T-helper 2 cell treated with Interferon-gamma antibody and Interleukin-4, amounts not matched to agents 100 ng/mL and 5 ng/mL, for 36 hours (primary cell): ENCODE data around the gene MEA1. TPM values are rescaled to one million over a fixed set of nuclear protein-coding genes. Genes with fewer than 3 reads are reported as not detected.

Experiments used
- intact Hi-C: fragments of 100-400 bp; cut with micrococcal nuclease; formaldehyde crosslinking; loops from one replicate; pipeline ENCODE4 v1.15.1; 2023
- total RNA-seq: library from RNA; stranded (reverse); gene quantifications from 2 replicates; pipeline ENCODE4 v1.2.3, GENCODE V29; 2022

MEA1 gene
- total RNA-seq, 1 donor from 2014 or later, result 65.6 TPM

DNA sequence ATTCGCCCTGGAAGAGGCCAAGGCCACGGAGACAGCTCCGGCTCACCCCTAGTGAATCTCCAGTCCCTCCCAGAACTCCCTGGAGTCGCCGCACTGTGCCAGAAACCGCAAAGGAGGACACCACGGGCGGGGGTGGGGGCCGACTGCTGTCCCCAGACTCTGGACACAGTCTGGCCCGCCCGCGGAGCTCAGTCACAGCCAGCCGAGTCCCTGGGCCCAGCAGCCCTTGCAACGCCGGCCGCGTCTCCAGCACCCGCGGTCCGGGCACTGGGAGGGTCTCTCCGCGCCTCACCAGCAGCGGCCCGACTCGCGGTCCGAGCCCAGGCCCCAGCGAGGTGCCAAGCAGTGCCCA, 35.3 kb downstream of the MEA1 start:
- intact Hi-C loops, result no loop called here

DNA sequence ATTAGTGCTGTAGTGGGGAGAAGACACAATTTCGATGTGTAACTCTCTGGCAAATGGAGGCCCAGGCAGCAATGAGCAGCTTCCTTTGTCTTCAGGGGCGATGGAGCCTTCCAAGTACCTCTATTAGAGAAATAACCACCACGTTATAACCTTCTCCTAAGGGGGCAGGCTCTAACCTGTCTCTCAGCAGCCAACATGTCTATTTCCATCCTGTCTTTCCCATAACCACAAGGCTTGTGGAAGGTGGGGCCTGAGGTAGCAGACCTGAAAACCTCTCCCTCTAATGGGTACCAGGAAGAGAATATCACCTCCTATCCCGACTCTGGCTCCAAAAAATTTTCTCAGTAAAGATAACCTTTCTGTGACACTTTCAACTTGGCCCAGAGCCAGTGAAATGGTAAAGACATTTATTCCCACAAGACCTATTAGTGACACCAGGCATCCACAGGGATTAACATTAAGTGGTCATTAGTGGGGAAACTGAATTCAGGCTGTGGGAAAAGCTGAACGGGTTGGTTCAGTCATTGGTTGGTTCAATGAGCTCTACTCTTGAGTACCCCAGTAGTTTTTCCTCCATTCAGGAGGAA, 38.7 kb downstream of the MEA1 start:
- intact Hi-C loops, result no loop called here

DNA sequence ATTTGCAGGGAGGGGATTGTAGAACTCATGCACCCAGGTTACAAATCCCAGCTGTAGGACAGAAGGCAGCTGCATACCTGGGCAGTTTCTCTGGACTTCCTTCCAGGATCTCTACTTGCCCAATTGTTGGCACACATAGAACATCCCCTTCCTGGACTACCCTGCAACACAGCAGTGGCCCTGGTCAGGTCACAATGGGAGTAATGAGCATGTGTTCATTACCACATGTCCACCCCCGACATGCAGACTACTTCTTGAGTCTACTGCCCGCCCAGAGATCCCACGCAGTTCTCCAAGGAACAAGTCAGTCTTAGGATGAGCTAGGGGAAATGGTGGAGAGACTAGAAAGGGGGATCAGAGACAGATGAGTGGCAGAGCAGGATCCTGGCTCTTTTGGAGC, 39.8 kb downstream of the MEA1 start:
- intact Hi-C loops, result no loop called here

DNA sequence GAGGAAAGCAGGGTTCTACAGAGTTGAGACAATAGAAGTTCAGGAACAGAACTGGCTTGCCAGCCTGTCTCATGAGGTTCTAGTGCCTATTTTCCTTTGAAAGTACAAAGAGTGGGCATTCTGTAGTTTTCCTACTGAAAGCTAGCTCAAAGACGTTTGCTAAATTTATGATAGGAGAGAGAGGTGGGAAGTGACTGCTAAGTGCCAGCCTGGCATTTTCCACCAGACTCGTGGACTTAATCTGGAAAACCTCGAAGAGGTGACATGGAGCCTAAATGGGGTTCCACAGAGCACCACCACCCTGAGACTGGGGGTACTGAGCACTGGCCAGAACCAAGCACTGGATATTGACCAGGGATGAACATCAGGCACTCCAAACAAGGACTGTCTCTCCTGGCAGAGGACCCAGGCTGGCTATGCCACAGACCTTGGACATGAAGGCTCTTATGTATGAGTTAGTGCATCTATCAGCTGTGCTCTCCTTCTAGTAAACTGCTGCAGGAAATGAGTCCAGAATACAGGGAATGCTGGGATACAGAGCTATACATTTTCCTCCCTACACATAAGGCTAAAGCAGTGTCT, 41.9 kb downstream of the MEA1 start:
- intact Hi-C loops, result no loop called here

DNA sequence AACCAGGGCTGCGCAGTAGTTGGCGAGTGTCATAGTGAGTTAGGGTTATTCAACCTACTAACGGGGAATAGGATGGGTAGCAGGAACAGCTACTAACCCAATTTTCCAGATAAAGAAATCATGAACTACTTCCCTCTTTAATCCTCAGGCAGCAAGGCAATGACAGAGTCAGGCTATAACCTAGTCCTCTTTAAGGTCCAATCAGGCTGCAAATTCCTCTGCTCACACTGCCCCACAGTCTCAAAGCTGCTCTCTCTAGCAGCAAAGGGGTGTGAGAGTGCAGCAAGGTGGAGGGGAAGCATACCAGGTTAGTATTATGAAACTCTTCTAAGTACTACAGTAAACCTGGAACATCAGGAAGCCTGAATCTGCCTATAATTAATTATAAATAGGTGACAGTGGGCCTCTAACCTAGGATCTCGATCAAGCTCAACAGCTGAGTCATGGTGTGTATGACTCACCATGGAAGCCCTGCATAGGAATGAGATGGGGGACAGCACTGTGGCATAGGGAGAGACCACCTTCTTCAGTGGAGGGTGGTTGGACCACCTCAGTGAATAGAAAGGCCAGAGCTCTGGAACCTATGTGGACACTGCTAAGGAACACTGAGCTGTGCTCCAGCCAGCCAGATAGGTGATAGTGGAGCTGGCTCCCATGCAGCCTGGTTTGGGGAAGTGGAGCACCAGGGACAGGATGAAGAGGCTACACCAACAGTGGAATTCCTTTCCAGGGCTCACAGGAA, 42.7 kb downstream of the MEA1 start:
- intact Hi-C loops, result no loop called here

DNA sequence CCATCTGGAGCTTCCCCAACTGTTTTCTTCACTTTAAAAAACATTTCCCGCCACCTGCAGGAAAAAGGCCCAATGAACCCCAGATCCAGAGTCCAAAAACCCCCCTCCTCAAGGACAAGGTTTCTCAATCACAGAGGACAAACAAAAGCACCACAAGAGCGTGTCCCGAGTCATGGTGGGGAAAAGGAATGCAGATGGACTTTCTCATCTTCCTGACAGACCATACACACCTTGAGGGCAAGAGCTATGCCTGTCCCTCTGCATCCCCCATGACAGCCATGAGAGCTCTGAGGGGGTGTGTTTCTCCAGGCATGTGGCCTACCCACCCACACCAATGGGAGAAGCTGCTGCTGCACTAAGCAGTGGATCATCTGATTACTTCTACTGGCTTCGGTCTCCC, 43.8 kb downstream of the MEA1 start:
- intact Hi-C loops, result no loop called here

DNA sequence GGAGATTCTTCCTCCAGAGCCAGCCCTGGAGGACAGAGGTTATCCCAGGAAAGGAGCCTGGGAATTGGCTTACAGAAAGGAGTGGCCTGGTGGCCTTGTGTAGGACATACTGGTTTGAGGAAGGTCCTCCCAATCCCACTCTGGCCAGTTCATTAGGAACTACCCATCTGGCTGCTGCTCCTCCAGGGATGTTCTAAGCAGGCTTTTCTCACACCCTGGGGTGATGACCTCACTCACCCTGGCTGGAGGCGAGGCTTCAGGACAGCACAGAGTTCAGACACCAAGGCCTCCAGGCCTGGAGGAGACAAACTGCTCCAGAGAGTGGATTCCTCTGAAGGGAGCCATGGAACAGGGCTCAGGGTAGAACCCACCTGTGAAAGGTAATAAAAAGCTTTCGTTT, 44.3 kb downstream of the MEA1 start:
- intact Hi-C loops, result no loop called here

DNA sequence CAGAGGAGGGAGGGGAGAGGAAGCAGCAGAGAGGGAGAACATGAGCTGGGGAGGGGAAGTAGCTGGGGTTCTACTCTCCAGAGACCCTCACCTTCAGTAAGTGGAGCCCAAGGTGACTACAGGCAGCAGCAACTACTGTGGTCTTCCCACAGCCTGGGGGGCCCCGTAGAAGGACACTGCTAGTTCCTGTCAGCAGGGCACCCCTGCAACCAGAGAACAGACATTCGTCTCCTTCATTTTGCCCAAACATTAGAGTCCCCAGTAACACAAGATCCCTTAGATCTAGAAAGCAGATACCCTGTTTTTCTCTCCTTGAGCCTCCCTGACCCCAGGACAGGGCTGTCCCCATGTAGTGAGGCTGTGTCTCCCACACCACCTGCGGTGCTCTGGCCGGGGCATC, 45.0 kb downstream of the MEA1 start:
- intact Hi-C loops, result no loop called here

DNA sequence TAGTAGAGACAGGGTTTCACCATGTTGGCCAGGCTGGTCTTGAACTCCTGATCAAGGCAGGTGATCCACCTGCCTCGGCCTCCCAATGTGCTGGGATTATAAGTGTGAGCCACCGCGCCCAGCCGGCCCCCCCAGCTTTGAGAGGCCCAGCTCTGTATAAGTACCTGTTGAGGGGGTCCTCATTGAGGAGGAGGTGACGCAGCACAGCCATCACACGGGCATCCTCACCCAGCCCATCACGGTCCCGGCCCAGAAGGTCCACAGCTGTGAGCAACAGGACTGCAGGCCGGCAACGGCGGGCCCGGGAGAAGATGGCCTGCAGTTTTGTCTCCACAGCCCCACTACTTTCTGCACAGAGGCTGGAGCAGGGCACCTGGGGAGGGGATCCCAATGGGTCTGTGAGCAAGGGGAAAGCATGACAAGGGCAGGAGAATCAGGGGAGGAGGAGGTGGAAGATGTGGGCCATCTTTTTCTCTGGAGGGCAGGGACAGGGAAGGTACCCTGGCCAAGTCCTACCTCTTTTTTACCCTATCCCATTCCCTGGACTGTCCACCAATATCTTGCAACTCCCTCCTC, 45.5 kb downstream of the MEA1 start:
- intact Hi-C loops, result no loop called here

DNA sequence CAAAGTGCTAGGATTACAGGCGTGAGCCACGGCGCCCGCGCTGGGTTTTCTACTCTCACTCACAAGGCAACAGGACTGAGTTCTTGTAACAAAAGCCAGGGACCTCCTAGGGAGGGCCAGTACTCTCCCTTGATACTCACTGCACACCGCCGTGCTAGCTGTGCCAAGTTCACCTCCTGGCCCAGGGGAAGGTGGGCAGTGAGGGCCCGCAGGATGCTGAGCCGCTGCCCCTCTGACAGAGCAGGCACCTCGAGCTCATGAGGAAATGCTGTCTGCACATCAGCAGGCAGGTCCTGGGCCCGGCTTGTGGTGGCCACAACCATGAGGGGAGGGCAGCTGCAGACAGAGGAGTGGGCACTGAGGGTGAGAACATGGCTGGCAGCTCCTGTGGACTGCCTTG, 46.5 kb downstream of the MEA1 start:
- intact Hi-C loops, result no loop called here

DNA sequence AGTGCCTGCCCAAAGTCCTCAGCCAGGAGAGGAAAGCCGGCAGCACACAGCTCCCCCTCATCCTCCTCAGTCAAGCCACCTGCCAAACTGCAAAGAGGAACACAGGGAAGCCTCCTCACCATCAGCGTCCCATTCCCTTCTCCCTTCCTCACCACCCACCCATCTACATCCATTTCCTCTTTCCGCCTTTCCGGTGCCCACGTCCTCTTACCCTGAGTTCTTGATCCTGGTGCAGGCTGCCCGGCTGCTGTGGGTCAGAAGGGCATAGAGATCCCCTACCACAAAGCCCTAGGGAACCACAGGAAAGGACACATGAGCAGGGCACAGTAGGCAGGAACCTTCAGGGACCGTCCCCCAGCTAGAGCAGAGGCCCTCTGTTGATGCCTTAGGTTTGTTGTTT, 47.2 kb downstream of the MEA1 start:
- intact Hi-C loops, result no loop called here

DNA sequence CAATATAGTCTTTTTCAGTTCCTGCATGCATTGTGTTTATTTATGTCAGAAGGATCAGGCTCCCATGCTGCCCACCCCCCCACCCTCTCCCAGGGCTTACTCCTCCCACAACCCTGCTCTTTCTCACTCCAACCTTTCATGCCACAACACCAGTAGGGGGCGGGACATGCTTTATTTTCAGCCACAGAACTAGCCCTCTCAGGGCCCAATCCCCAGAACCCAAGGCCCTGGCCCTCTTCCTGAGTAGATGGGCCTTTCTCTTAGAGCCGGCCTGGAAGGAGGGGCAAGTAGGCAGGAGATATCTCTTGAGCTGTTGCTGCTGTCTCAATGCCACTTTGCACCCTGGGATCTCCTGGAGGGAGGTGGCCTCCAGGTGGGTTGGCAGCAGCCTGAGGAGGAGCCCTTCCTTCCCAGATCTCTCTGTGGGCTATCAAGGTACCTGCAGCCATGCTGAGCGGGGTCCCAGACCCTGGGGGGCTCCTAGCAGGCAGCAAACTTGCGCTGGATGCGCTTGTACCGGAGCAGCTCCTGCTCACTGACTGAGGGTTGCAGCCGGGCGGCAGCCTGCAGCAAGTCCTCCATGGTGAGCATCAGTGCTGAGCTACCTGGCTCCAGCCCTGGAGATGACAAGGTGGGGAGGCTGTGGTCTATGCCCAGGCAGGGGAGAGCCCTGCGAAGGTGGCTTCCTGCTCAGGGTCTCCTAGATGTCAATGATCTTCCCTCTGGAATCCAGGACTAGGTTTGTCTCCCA, 49.7 kb downstream of the MEA1 start:
- intact Hi-C loops, result no loop called here

DNA sequence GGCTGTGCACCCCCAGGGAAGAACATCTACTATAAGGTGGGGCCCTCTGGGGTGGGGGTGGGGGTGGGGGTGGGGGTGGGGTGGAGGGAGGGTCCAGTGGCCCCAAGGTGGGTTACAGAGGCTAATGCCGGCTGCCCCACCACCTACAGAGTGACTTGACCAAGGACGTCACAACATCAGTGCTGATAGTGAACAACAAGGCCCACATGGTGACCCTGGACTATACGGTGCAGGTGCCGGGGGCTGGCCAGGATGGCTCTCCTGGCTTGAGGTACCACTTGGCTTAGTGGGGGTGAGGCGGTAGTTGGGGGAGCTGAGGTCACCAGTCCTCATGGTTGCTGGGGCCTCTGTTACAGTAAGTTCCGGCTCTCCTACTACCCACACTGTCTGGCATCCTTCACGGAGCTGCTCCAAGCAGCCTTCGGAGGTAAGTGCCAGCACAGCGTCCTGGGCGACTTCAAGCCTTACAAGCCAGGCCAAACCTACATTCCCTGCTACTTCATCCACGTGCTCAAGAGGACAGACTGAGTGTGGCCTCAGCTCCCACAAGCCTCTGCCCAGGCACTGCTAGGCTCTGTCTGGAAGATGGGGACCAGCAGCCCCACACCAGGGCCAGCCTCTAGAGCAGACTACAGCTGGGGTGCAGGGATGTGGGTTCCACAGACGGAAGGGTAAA, 50.4 kb downstream of the MEA1 start:
- intact Hi-C loops, result no loop called here

DNA sequence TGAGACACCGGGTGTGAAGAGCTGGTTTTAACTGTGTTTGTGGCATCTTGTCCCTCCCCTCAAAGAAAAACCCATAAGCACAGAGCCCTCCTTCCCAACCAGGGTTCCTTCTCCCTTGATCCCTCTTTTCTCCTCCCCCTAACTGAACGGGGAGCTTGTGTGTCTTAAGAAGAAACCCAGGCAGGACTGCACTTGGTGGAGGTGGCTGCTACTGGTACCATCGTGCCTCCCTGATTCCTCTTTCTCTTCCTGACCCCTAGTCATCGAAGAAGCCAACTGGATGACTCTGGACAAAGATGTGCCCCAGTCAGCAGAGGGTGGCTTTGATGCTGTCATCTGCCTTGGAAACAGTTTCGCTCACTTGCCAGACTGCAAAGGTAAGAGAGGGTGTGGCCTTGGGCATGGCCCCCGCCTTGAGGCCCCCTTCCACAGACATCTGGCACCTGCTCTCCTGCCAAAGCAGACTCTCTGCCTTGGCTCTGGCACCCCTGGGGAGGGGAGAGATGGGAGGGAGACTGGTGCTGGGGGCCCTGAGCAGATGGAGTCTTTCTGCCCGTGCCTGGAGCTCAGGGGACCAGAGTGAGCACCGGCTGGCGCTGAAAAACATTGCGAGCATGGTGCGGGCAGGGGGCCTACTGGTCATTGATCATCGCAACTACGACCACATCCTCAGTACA, 51.1 kb downstream of the MEA1 start:
- intact Hi-C loops, result no loop called here

DNA sequence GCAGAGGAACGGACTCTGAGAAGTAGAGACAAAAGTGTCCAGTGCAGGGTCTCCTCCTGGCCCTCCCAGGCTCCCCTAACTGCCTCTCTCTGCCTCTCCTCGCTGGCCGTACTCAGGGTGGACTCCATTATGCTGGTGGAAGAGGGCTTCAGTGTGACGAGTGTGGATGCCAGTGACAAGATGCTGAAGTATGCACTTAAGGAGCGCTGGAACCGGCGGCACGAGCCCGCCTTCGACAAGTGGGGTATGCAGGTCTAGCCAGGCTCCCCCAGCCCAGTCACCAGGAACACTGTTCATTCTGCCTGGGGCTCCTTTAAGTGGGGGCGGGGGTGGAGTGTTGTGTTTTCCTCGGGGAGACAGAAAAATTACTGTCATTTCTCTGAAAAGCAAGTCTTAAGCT, 51.6 kb downstream of the MEA1 start:
- intact Hi-C loops, result no loop called here

Other genes starting within 250 kb of the MEA1 start
- gene BICRAL, start 231.9 kb downstream of the MEA1 start, total RNA-seq, result 21.8 and 22.3 TPM in 2 replicates
- gene RPL7L1, start 134.3 kb downstream of the MEA1 start, total RNA-seq, result 91.0 and 94.7 TPM in 2 replicates
- not detected in 2 replicates for gene PTCRA, start 97.9 kb downstream of the MEA1 start, total RNA-seq
- 54.1 and 55.3 TPM in 2 replicates for gene CNPY3, start 84.5 kb downstream of the MEA1 start, total RNA-seq
- 0.98 and 1.00 TPM in 2 replicates for gene GNMT, start 53.2 kb downstream of the MEA1 start, total RNA-seq
- gene PEX6, start 34.8 kb downstream of the MEA1 start, total RNA-seq, result 27.1 and 28.5 TPM in 2 replicates
- 52.6 and 56.1 TPM in 2 replicates for gene PPP2R5D, start 29.4 kb downstream of the MEA1 start, total RNA-seq
- 65.4 and 67.1 TPM in 2 replicates for gene KLHDC3, start 303 bp upstream of the MEA1 start, total RNA-seq
- gene RRP36, start 7.7 kb upstream of the MEA1 start, total RNA-seq, result 70.7 and 74.8 TPM in 2 replicates
- 10.6 and 12.0 TPM in 2 replicates for gene CUL7, start 39.9 kb upstream of the MEA1 start, total RNA-seq
- 47.9 and 50.2 TPM in 2 replicates for gene MRPL2, start 45.5 kb upstream of the MEA1 start, total RNA-seq
- gene KLC4, start 45.7 kb upstream of the MEA1 start, total RNA-seq, result 10.1 and 11.4 TPM in 2 replicates
- 1.9 TPM in 2 replicates for gene PTK7, start 62.4 kb upstream of the MEA1 start, total RNA-seq
- 46.5 and 46.8 TPM in 2 replicates for gene SRF, start 157.3 kb upstream of the MEA1 start, total RNA-seq
- 42.9 and 45.5 TPM in 2 replicates for gene CUL9, start 168.2 kb upstream of the MEA1 start, total RNA-seq
- gene DNPH1, start 215.5 kb upstream of the MEA1 start, total RNA-seq, result 43.9 and 45.7 TPM in 2 replicates
- 0.18 and 0.20 TPM in 2 replicates for gene TTBK1, start 229.5 kb upstream of the MEA1 start, total RNA-seq